GM21381 (cell line): Measurements from ENCODE around the gene SYCE3.
"Not testable (repeated sequence)": the region's sequence is repeated elsewhere in the genome, so short reads cannot be mapped to it uniquely, and the experiment has no call there.

Experiments
- ATAC-seq: cut with Tn5 transposase; IDR thresholded peaks from one replicate; pipeline ENCODE4 v1.9.1; 2021; ENCODE audit warnings: mild to moderate bottlenecking, moderate library complexity; ENCODE audit not compliant: unreplicated experiment

Gene SYCE3

GRCh38 chr22:50522806-50523438 is 39.8 kb downstream of the SYCE3 start:
- ATAC-seq, result no peak

DNA sequence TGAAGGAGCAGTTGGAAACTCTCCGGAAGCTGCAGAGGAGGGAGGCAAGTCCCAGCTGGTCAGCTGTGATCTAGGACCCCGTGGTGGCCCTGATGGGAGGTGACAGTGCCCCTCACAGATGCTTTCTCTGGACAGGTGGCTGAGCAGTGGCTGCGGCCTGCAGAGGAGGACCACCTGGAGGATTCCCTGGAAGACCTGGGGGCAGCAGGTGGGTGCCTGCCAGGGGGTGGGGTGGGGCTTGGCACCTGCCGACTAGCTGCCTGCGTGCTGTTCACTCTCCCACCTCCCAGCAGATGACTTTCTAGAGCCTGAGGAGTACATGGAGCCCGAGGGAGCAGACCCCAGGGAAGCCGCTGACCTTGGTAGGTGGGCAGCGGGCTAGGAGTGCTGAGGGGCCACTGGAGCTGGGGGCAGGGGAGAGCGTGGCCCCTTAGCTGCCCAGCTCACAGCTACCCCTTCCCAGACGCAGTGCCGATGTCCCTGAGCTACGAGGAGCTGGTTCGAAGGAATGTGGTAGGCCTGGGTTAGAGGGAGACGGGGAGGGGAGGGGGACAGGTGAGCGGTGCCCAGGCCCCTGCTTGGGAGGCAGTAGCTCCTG is 40.4 kb downstream of the SYCE3 start:
- ATAC-seq, result no peak

- ATAC-seq, result no peak
Observed at GRCh38 chr22:50521710-50522109, 41.0 kb downstream of the SYCE3 start.

DNA sequence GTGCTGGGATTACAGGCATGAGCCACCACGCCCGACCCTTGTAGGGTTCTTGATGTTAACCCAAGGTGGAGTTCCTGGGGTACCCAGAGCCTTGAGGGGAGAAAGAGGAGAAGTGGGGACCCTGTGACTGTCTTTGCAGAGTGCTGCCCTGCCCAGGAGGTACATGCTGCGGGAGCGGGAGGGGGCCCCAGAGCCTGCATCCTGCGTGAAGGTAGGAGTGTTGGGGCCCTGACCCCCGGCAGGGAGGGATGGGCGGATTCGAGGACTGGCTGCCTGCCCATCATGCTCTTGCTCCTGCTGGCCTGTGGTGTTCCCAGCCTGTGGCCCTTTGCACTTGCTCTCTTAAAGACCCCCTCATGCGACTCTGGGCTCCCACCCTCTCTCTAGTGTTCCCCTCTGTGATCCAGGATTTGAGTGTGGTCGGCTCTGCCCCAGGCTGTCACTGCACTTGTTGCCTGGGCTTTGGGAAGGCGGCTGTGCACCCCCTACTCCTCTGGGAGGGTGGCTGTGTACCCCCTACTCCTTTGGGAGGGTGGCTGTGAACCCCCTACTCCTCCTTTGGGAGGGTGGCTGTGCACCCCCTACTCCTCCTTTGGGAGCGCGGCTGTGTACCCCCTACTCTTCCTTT is 41.8 kb downstream of the SYCE3 start:
- no peak for ATAC-seq

GRCh38 chr22:50520184-50520583 is 42.5 kb downstream of the SYCE3 start:
- ATAC-seq, result not testable (repeated sequence)

- ATAC-seq, result no peak
Observed at GRCh38 chr22:50519151-50519550, 43.6 kb downstream of the SYCE3 start.

DNA sequence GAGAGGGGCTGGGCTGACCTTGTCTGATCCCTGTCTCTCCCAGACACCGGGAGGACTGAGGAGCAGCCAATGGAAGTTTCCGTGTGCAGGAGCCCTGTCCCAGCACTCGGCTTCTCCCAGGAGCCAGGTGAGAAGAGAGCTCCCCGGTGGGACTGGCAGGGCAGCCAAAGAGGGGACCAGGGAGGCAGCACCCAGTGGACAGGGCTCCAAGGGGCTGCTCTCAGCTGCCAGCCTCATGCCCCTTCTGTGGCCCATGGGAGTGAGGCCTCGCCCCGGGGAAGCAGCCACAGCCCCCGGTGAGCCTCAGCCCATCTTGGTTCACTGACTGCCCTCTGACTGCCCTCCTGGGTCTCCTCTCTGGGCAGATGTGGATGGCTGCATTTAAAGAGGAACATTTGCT is 44.1 kb downstream of the SYCE3 start:
- no peak for ATAC-seq

DNA sequence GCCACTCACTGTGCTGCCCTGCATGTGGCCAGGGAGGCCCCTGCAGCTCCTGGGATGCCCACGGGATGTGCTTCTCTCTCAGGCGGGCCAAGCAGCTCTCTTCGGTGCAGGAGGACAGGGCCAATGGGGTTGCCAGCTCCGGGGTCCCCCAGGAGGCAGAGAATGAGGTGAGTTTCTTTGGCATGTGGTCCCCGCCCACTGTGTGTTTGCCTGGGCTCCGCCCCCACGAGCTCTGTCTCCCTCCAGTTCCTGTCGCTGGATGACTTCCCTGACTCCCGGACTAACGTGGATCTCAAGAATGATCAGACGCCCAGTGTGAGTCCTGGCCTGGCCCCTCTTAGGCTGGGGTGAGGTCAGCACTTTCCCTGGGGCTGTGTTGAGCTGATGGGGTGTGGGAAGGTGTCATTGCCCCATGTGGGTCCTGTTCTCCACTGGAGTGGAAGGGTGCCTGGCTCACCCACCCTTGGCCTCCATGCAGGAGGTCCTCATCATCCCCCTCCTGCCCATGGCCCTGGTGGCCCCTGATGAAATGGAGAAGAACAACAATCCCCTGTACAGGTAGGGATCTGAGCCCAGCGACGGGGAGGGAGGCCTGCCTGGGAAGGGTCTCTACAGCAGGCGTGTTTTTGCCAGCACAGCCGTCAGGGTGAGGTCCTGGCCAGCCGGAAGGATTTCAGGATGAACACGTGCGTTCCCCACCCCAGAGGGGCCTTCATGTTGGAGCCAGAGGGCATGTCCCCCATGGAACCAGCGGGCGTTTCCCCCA is 45.0 kb downstream of the SYCE3 start:
- no peak for ATAC-seq

GRCh38 chr22:50516891-50517290 is 45.8 kb downstream of the SYCE3 start:
- ATAC-seq, result no peak

GRCh38 chr22:50516068-50516467 is 46.7 kb downstream of the SYCE3 start:
- ATAC-seq, result no peak

GRCh38 chr22:50513175-50513574 is 49.5 kb downstream of the SYCE3 start:
- no peak for ATAC-seq

DNA sequence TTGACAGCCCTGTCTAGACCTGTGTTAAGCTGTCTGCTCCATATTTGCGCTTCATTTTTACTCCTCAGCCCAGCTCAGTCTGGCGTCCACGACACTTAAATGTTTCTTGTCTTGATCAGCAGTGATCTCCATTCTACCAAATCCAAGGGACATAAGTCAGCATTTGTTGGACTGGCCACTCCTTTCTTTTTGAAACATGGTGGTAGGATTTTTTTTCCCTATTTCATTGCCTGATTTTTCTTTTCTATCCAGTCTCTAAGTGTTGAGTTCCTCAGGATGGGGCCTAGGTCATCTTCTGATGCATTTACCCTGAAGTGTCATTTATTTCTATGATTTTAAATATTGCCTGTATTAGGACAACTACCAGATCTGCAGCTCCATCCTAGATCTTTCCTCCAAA is 53.8 kb downstream of the SYCE3 start:
- ATAC-seq, result no peak

DNA sequence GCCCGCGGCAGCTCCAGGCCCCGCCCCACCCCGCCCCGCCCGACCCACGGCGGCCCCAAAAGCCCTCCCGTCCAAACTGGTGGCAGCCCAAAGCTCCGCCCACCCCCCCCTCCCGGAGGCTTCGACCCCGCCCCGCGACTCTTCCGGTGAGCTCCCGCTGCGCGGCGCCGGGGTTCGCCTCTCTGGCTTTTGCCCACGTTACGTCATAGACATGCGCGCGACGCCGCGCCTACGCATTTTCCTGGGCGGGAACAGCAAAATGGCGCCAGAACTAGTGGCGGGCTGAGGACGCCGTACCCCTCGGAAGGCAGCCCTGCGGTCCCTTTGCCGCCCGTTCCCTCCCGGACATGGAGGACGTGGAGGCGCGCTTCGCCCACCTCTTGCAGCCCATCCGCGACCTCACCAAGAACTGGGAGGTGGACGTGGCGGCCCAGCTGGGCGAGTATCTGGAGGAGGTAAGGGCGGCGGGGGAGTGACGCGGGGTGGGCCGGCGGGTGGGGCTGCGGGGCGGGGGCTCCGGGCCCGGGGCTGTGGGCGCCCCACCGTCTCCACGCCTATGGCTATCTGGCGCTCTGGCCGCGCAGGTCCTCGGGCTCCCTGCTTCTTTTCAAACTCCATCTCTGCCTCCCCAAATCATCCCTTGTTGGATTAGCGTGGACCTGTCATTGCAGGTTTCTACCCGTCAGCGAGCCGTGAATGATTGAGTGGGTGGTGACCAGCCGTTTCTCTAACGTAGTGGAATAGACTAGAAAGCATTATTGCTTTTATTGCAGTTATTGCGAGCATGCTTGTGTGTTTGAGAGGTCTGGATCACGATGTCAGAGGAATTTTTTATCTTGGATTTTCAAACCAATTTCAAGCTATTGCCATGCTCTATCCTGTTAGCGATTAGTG is 54.5 kb downstream of the SYCE3 start, which contains the start of gene NCAPH2:
Gene NCAPH2 (plus strand): TSS at position 234 of the 894 bp plus-strand sequence. CDS start 114 bp downstream, at position 348.
- peak; percentile 61 for ATAC-seq

DNA sequence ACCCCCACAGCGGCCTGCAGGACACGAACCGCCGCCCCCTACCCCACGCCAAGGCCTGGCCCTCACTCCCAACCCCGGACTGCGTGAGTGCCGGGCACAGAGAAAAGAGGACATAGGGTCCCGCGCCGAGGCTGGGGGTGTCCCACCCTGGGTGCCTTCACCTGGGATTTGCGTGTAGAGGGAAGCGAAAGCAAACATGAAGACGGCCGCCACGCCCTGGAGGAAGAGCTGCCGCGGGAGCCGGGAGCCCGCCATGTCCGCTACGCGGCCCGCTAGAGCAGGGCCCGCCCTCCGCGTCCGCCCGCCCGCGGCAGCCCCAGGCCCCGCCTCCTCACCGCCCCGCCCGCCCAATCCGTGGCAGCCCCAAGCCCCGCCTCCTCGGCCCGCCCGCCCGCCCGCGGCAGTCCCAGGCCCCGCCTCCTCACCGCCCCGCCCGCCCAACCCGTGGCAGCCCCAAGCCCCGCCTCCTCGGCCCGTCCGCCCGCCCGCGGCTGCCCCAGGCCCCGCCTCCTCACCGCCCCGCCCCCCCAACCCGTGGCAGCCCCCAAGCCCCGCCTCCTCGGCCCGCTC is 55.2 kb downstream of the SYCE3 start, which contains the start of gene LMF2:
Gene LMF2 (minus strand): TSS at position 282 of the 570 bp plus-strand sequence. CDS start 27 bp downstream, at position 255.
- ATAC-seq, result peak; percentile 60

DNA sequence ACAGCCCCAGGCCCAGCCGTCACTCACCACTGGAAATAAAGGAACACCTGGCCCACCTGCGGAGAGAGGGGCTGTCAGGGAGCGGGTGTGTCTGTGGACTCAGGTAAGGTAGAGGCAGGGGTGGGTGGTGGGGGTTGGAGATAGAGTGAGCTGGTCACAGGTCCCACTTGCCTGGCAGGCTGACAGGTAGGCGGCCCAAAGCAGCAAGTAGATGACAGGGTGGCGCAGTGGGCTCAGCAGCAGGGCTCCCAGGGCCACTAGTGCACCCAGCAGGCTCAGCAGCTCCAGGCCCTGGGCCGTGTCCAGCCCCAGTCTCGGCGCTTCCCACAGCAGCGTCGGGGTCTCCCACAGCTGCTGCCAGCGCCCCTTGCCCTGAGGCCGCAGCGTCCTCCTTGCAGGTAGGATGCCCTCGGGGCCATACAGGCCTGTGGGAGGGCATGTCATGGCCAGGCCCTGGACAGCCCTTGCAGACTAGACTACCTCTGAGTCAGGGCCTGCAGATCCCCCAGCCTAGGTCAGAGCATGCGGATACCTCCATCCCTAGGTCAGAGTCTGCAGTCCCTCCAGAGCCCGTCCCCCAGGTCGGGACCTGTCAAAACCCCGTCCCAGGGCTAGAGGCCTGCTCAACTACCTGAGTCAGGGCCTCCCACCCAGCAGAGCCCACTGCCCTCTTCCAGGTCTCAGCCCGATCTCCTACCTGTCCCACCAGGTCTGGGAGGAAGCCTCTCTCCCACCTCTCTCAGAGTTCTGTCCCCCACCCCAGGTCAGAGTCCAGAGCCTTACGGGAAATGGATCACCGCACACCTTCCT is 55.9 kb downstream of the SYCE3 start:
- ATAC-seq, result no peak

GRCh38 chr22:50505776-50506610 is 56.7 kb downstream of the SYCE3 start:
- ATAC-seq, result no peak

GRCh38 chr22:50505276-50505775 is 57.4 kb downstream of the SYCE3 start:
- ATAC-seq, result no peak
